Lower lobe of right lung (tissue), 2 donors: Measurements from ENCODE around the gene DMAC1. TPM values are rescaled to one million over a fixed set of nuclear protein-coding genes. Genes with fewer than 3 reads are reported as not detected.

Experiments
- ATAC-seq, 2 donors: fragments of 200-7000 bp; cut with Tn5 transposase; one replicate each; pipeline ENCODE4 v1.9.1; 2020 to 2022; ENCODE audit warnings: mild to moderate bottlenecking in 2 of 2, moderate library complexity in 2 of 2
- DNase-seq: peaks from one replicate; pipeline ENCODE4 v3.0.0-alpha.2; 2020
- H3K27ac ChIP-seq: fragments of 200-600 bp; one replicate; pipeline ENCODE4 v1.8.0; 2022
- H3K27me3 ChIP-seq: fragments of 200-600 bp; one replicate; pipeline ENCODE4 v1.8.0; 2022; ENCODE audit warnings: low read depth
- H3K36me3 ChIP-seq: fragments of 200-600 bp; one replicate; pipeline ENCODE4 v1.8.0; 2022; ENCODE audit warnings: mild to moderate bottlenecking
- H3K4me1 ChIP-seq: fragments of 200-600 bp; one replicate; pipeline ENCODE4 v1.8.0; 2022
- H3K4me3 ChIP-seq: fragments of 200-600 bp; one replicate; pipeline ENCODE4 v1.8.0; 2022; ENCODE audit warnings: mild to moderate bottlenecking
- H3K9me3 ChIP-seq: fragments of 200-600 bp; one replicate; pipeline ENCODE4 v1.8.0; 2022
- intact Hi-C: fragments of 100-400 bp; cut with DNase I; formaldehyde crosslinking; loops from one replicate; pipeline ENCODE4 v1.11.0; 2022
- total RNA-seq: library from RNA; stranded (reverse); fragmentation: NEBNext Ultra II Directional; extraction: Animal tissue kit (Norgen Biotek cat#: 25700); gene quantifications from one replicate; pipeline ENCODE4 v1.2.1, GENCODE V29; 2021
- TF ChIP-seq, protein P1 (sequence below): fragments of 200-600 bp; IDR thresholded peaks from one replicate; pipeline ENCODE4 v1.8.0; 2022; ENCODE audit warnings: antibody characterized with exemption, mild to moderate bottlenecking
- donor health status: DM: no; HTN: yes; CAD: no; lungs with severe emphysema.

The DMAC1 gene
- total RNA-seq, 1 donor from 2014 or later = 40.8 TPM

DNA sequence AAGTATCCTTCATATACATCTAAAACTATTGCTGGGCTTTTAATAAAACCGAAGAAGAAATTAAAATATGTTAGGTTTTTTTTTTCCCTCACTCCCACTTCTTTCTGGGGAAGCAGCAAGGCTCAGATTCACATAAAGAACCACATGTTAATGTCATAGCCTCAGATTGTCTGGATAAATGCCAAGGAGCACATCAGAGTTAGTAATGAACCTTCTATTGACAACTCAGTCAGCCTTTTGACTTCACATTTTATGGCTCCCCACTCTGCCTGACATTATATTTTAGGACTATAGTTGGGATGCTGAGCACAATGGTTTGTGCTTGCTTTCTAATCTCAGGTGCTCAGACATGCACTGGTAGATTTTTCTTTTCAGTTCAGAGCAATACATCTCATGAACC lies 21.8 kb downstream of the DMAC1 start:
- ATAC-seq = no peak
- H3K4me1 ChIP-seq = no peaks in the 10 kb centered on the region
- no peak overlapping the region for H3K4me3 ChIP-seq
- no peaks in the 10 kb centered on the region for H3K9me3 ChIP-seq
- no peak overlapping the region for H3K27ac ChIP-seq
- no peaks in the 10 kb centered on the region for H3K36me3 ChIP-seq
- H3K27me3 ChIP-seq = no peaks in the 10 kb centered on the region
- TF ChIP-seq, protein P1, sequence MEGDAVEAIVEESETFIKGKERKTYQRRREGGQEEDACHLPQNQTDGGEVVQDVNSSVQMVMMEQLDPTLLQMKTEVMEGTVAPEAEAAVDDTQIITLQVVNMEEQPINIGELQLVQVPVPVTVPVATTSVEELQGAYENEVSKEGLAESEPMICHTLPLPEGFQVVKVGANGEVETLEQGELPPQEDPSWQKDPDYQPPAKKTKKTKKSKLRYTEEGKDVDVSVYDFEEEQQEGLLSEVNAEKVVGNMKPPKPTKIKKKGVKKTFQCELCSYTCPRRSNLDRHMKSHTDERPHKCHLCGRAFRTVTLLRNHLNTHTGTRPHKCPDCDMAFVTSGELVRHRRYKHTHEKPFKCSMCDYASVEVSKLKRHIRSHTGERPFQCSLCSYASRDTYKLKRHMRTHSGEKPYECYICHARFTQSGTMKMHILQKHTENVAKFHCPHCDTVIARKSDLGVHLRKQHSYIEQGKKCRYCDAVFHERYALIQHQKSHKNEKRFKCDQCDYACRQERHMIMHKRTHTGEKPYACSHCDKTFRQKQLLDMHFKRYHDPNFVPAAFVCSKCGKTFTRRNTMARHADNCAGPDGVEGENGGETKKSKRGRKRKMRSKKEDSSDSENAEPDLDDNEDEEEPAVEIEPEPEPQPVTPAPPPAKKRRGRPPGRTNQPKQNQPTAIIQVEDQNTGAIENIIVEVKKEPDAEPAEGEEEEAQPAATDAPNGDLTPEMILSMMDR = no peak
- no peak for DNase-seq
- intact Hi-C loops = no loop called here

DNA sequence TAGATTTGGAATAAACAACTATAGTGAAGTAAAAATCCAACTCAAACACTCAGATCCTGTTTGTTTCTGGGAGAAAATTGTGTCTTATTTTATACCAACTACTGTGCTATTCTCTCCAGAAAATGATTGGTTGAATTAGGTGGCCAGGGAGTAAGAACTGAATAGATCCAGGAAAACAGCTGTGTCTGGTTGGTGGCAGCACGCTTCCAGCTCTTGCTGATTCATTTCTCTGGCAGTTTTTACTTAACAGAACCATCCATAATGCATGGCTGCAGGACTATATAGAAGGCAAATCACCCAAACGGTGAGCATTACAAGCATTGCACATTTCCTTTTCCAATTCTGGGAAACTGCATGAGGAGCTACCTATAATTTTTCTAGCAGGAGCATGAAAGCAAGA lies 29.5 kb downstream of the DMAC1 start:
- no peak for DNase-seq
- Histone ChIP-seq H3K27ac (no peak overlapping the region), H3K4me1 (no peaks in the 10 kb centered on the region), H3K4me3 (no peak overlapping the region), H3K27me3 (no peaks in the 10 kb centered on the region), H3K9me3 (no peaks in the 10 kb centered on the region), H3K36me3 (no peaks in the 10 kb centered on the region)
- TF ChIP-seq, protein P1 = no peak
- no peak for ATAC-seq
- intact Hi-C loops = no loop called here

DNA sequence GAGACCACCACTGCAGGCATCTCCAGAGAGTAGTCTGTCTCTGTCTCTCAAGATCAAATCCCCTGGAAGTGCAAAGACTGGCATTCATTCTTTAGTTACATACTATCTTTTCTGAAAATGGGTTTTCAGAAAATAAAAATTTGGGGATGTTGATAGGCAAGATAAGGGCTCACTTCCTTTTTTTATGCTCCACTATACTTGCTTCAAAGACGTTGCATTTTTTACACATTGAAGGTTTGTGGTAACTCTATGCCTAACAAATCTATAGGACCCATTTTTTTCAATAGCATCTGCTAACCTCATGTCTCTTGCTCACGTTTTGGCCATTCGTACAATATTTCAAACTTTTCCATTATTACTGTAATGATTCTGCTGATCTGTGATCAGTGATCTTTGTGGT lies 37.0 kb downstream of the DMAC1 start:
- Histone ChIP-seq H3K36me3 (no peaks in the 10 kb centered on the region), H3K27ac (no peak overlapping the region), H3K4me1 (no peaks in the 10 kb centered on the region), H3K9me3 (no peaks in the 10 kb centered on the region), H3K4me3 (no peak overlapping the region), H3K27me3 (no peaks in the 10 kb centered on the region)
- TF ChIP-seq, protein P1 = no peak
- ATAC-seq = no peak
- intact Hi-C loops = no loop called here
- no peak for DNase-seq

DNA sequence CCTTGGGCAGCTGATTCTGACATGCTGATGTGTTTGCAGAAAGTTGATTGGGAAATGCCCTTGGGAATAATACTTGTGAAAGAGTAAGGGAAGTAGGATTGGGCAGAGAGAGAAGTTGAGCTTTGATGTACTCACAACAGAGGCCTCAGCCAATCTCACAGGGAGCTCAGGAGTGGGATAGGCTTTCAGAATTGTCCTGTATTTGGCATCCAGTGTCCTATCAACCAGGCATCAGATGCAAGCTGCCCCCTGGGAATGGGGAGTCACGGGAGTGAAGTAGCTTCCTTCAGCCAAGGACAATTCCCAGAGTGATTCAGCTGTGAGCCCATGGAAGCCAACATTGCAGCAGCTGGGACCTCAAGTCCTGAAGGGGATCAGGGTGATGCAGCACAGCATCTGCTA lies 39.6 kb downstream of the DMAC1 start:
- intact Hi-C loops = no loop called here
- Histone ChIP-seq H3K27ac (no peak overlapping the region), H3K36me3 (no peaks in the 10 kb centered on the region), H3K4me1 (no peaks in the 10 kb centered on the region), H3K4me3 (no peak overlapping the region), H3K9me3 (no peaks in the 10 kb centered on the region), H3K27me3 (no peaks in the 10 kb centered on the region)
- DNase-seq (no peak), ATAC-seq (no peak)
- TF ChIP-seq, protein P1 = no peak

DNA sequence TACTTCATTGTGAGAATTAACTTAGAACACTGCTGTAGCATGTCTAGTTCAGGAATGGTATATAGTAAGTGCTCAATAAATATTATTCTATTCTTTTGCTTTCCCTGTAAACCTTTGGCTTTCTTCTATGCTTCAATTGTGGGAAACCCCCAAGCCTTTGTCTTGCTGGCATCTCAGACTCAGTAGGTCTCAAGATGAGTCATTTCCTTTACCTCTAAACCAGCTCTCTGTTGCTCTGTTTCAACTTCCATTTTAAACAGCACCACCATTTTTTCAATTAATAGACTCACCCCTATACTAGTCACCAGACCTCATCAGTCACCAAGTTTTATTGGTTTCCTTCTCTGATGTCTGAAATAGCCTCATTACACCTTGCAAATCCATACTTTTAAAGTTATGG lies 43.5 kb downstream of the DMAC1 start:
- DNase-seq = no peak
- no peaks in the 10 kb centered on the region for H3K9me3 ChIP-seq
- H3K4me1 ChIP-seq = no peaks in the 10 kb centered on the region
- no peaks in the 10 kb centered on the region for H3K36me3 ChIP-seq
- no peaks in the 10 kb centered on the region for H3K27me3 ChIP-seq
- H3K4me3 ChIP-seq = no peak overlapping the region
- intact Hi-C loops = no loop called here
- no peak for ATAC-seq
- no peak overlapping the region for H3K27ac ChIP-seq
- TF ChIP-seq, protein P1 = no peak

DNA sequence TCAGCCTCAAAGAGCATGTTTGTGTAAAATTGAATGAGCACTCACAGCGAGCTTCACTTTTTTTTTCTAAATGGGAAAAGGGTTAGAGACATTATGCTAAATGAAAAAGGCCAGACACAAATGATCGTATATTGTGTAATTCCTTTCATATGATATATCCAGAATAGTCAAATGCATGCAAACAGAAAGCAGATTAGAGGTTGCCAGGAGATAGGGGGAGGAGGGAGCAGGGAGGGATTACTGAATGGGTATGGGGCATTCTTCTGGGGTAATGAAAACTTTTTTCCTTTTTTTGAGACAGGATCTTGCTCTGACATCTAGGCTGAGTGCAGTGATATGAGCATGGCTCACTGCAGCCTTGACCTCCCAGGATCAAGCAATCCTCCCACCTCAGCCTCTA lies 47.1 kb downstream of the DMAC1 start:
- Histone ChIP-seq H3K36me3 (no peaks in the 10 kb centered on the region), H3K27me3 (no peaks in the 10 kb centered on the region), H3K4me3 (no peak overlapping the region), H3K27ac (no peak overlapping the region), H3K9me3 (no peaks in the 10 kb centered on the region), H3K4me1 (no peaks in the 10 kb centered on the region)
- intact Hi-C loops = no loop called here
- DNase-seq (no peak), ATAC-seq (no peak)
- TF ChIP-seq, protein P1 = no peak
